ENCODE results near the gene CHP2. TPM values are rescaled to one million over a fixed set of nuclear protein-coding genes. Genes with fewer than 3 reads are reported as not detected.

CHP2 gene
- total RNA-seq, 1 experiment from 2014 or later: 1.4 TPM

DNA sequence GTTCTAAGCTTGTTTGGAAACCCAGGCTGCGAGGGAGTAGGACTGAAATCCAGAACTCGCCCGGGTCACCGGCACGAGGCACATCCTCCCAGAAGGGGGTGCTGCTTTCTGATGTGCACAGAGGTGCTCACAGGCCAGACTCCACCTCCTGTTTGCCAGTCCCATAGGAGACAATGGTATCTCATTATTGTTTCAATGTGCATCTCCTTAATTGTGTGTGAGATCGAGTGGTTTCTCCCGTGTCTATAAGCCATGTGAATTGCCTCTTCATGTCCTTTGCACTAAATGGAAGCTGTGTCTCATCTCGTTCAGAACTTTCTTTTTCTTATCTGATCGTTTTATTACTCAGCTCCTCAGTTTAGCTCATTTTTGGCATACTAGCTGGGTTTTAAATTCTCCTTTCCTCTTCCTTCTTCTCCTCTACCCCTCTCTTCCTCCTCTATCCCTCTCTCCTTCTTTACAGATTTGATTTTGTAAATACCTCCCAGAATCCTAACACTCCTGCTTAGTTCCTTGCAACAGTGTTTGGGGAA is 48.8 kb downstream of the CHP2 start:
- H3K27ac ChIP-seq (ENCODE audit: insufficient read length, low read depth, low read length): no peak overlapping the region
- no peak overlapping the region for H3K4me3 Mint-ChIP-seq

More for the DNA sequence above, 48.8 kb downstream of the CHP2 start:
- Histone ChIP-seq H3K4ac (ENCODE audit: low read depth, low read length) (no peak overlapping the region), H2BK120ac (ENCODE audit: low read depth, low read length, poor library complexity, severe bottlenecking) (no peak overlapping the region), H2BK5ac (ENCODE audit: insufficient read length, low read length) (no peak overlapping the region), H3K79me2 (ENCODE audit: insufficient read depth, low read length) (no peaks in the 10 kb centered on the region), H3K27me3 (ENCODE audit: insufficient read depth, low read length) (no peaks in the 10 kb centered on the region), H4K8ac (replicated peaks; ENCODE audit: insufficient read length, low read depth, low read length) (no peak overlapping the region), H4K5ac (ENCODE audit: insufficient read length, low read depth, low read length) (no peak overlapping the region), H3K4me2 (ENCODE audit: insufficient read depth, insufficient read length, low read length) (no peak overlapping the region), H3K56ac (ENCODE audit: insufficient read length, low read depth, low read length) (no peak overlapping the region), H3K4me1 (ENCODE audit: insufficient read depth, low read length) (no peaks in the 10 kb centered on the region), H3K18ac (ENCODE audit: insufficient read length, low read depth, low read length) (no peak overlapping the region), H3K79me1 (ENCODE audit: insufficient read depth, low read depth, low read length, poor library complexity, severe bottlenecking) (no peaks in the 10 kb centered on the region), H3K23me2 (ENCODE audit: insufficient read length, low read depth, low read length, poor library complexity, severe bottlenecking) (no peaks in the 10 kb centered on the region), H3T11ph (ENCODE audit: low read length) (no peak overlapping the region), H4K20me1 (ENCODE audit: control insufficient read depth, insufficient read depth, insufficient read length) (no peaks in the 10 kb centered on the region), H2BK20ac (ENCODE audit: low read depth, low read length, poor library complexity, severe bottlenecking) (no peak overlapping the region), H2AK5ac (ENCODE audit: insufficient read length, low read length) (no peak overlapping the region), H3K14ac (ENCODE audit: insufficient read depth, low read length) (no peak overlapping the region), H3K23ac (ENCODE audit: insufficient read length, low read depth, low read length) (no peak overlapping the region), H3K9me3 (ENCODE audit: control insufficient read depth, low read depth, low read length) (no peaks in the 10 kb centered on the region), H2BK12ac (ENCODE audit: insufficient read length, low read depth, low read length) (no peak overlapping the region), H3K9ac (ENCODE audit: extremely low read depth, insufficient read length, low read length) (no peak overlapping the region), H4K91ac (ENCODE audit: insufficient read length, low read depth, low read length) (no peak overlapping the region), H2AFZ (ENCODE audit: low read length) (no peak overlapping the region), H2BK15ac (ENCODE audit: low read depth, low read length) (no peak overlapping the region)
- no peak overlapping the region for H3K27ac Mint-ChIP-seq
- H3K36me3 Mint-ChIP-seq (ENCODE audit: insufficient read depth in 1 of 3, low read depth in 3 of 3): no peaks in the 10 kb centered on the region
- H3K27me3 Mint-ChIP-seq (ENCODE audit: low read depth): peaks cover 5% of the 10 kb centered on the region
- peaks cover 4 to 6% of the 10 kb centered on the region in 2 experiments; a peak in 3 of 4 replicates for H3K4me1 Mint-ChIP-seq
- WGBS (ENCODE audit: extremely low coverage, insufficient read length, low lambda C conversion rate): no CpG with 5 or more reads among the region's 9 CpGs
- no peaks in the 10 kb centered on the region for H3K9me3 Mint-ChIP-seq
- TF ChIP-seq CTCF (conservative IDR thresholded peaks at IDR 0.05): peak; percentile 80
- DNase-seq: peak; percentile 82
